ENCODE data around the gene MAPK8IP3. TPM values are rescaled to one million over a fixed set of nuclear protein-coding genes. Genes with fewer than 3 reads are reported as not detected.
"Not testable (repeated sequence)": the region's sequence is repeated elsewhere in the genome, so short reads cannot be mapped to it uniquely, and the experiment has no call there.

MAPK8IP3 gene
- total and polyA plus RNA-seq, 7 experiments from 2014 or later, result 1.7 to 299 (median 244) TPM

DNA sequence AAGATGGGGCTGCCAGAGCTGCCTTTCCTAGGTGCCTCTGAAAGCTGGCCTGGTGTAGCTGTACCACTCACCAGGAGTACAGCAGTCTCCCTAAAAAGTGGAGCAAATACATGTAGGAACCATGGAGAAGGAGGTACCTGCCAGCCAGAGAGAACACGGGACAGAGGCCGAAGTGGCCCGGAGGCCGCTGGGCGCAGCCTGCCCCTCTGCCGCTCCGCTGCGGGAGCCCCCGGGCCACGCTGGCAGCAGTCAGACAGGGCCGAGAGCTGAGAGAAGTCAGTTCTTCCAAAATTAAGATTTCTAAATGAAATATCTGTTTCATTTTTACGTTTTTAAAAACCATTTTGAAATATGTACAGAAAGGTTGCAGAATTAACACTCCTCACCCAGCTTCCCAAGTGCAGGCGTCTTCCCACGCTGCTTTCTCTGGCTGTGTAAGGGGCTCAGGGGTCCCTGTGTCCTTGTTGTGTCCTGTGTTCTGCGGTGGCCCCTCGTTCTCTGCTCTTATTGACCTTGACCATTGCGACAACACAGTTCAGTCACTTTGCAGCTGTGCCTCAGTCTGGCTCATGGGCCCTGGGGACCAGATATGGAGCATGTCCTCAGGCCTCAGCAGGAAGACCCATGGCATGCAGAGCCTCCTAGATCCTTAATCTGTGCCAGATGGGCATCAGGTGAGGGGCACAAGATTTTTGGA is 5.0 kb downstream of the MAPK8IP3 start:
- ChIA-PET POLR2A (interaction anchor here (0.6 to 1.0 kb wide), 2 partner anchors 8 to 748 kb away, joined by 3 read pairs; no protein-coding TSS in a partner anchor), CTCF (interaction anchor here (0.6 to 0.7 kb wide), 2 partner anchors 34 to 1553 kb away, joined by 3 to 4 read pairs; no protein-coding TSS in a partner anchor)
- Histone ChIP-seq H3K4me3 (ENCODE audit: low read length) (no peak overlapping the region), H3K27me3 (ENCODE audit: control insufficient read depth in 2 of 2, insufficient read depth in 2 of 2, low read length in 2 of 2) (no peaks in the 10 kb centered on the region), H3K27ac (ENCODE audit: low read depth, low read length) (no peak overlapping the region), H3K9me3 (ENCODE audit: control insufficient read depth in 2 of 3, low read length in 3 of 3) (no peaks in the 10 kb centered on the region), H3K36me3 (ENCODE audit: control insufficient read depth in 2 of 3, insufficient read depth in 3 of 3, low read length in 3 of 3) (peaks cover 0 to 19% (median 0%) of the 10 kb centered on the region in 3 experiments), H3K4me1 (ENCODE audit: control insufficient read depth in 2 of 2, insufficient read depth in 2 of 2, low read length in 2 of 2) (peaks cover 14 to 25% of the 10 kb centered on the region in 2 donors)
- no peaks in the 10 kb centered on the region for H3K9me3 Mint-ChIP-seq
- peak overlapping the region in 2 of 10 donors; percentile 10 to 61 for H3K4me3 Mint-ChIP-seq
- H3K36me3 Mint-ChIP-seq, result peaks cover 0 to 2% (median 0%) of the 10 kb centered on the region in 5 donors
- no peaks in the 10 kb centered on the region for H3K27me3 Mint-ChIP-seq
- ATAC-seq (no peak), DNase-seq (no peak)
- intact Hi-C loops (cut with micrococcal nuclease), result no loop called here
- H3K4me1 Mint-ChIP-seq, result peaks cover 15 to 60% (median 40%) of the 10 kb centered on the region in 7 donors
- H3K27ac Mint-ChIP-seq, result peak overlapping the region in 3 of 9 donors; percentile 5 to 43 (median 37)

DNA sequence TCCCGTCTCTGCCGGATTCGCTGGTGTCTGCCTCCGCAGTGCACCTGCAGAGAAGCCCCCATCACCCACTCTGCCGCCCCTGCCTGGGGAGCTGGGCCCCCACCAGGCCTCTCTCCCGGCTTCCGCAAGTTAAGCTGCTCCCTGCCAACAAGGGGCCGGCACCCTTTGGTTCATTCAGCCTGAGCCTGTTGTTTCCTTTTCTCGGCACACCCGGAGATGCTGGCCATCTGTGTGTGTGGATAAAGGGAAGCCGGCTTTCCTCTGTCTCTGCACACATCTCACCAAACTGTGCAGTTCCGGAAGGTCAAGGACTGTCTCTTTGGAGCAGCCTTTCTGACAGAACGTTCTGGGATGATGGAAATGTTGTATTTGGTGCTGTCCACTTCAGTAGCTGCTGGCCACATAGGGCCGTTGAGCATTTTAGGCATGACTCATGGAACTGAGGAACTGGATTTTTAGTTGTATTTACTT is 6.8 kb downstream of the MAPK8IP3 start:
- H3K27ac ChIP-seq (ENCODE audit: low read depth, low read length), result no peak overlapping the region
- Mint-ChIP-seq H3K4me3 (peak overlapping the region in 1 of 10 donors; percentile 23), H3K27ac (no peak overlapping the region), H3K27me3 (no peaks in the 10 kb centered on the region), H3K4me1 (peaks cover 15 to 57% (median 36%) of the 10 kb centered on the region in 7 donors), H3K36me3 (peaks cover 0 to 1% (median 0%) of the 10 kb centered on the region in 5 donors), H3K9me3 (no peaks in the 10 kb centered on the region)
- peaks cover 0 to 20% (median 0%) of the 10 kb centered on the region in 3 experiments for H3K36me3 ChIP-seq (ENCODE audit: control insufficient read depth in 2 of 3, insufficient read depth in 3 of 3, low read length in 3 of 3)
- ChIA-PET CTCF (no interaction called here), POLR2A (no interaction called here)
- H3K4me1 ChIP-seq (ENCODE audit: control insufficient read depth in 2 of 2, insufficient read depth in 2 of 2, low read length in 2 of 2), result peaks cover 13 to 15% of the 10 kb centered on the region in 2 donors
- no peaks in the 10 kb centered on the region for H3K27me3 ChIP-seq (ENCODE audit: control insufficient read depth in 2 of 2, insufficient read depth in 2 of 2, low read length in 2 of 2)
- intact Hi-C loops (cut with micrococcal nuclease), result no loop called here
- no peak overlapping the region for H3K4me3 ChIP-seq (ENCODE audit: low read length)
- DNase-seq (no peak), ATAC-seq (no peak)
- H3K9me3 ChIP-seq (ENCODE audit: control insufficient read depth in 2 of 3, low read length in 3 of 3), result no peaks in the 10 kb centered on the region

DNA sequence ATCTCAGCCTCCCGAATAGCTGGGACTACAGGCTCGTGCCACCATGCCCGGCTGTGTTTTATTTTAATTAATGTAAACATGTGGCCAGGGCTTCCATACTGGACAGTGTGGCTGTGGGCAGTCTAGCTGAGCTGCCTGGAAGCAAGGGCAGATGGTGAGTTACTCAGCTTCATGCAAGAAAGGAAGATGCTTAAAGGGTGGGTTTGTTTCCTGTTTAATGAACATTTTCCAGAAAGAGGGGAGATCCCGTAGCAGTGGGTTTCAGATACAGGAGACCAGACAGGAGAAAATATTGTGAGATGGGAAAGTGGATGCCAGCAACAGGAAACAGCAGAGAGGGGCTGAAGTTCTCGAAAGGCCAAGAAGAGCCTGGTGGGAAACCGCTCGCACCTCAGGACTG is 7.3 kb downstream of the MAPK8IP3 start:
- ChIA-PET POLR2A (no interaction called here), CTCF (no interaction called here)
- Histone ChIP-seq H3K36me3 (ENCODE audit: control insufficient read depth in 2 of 3, insufficient read depth in 3 of 3, low read length in 3 of 3) (peaks cover 0 to 20% (median 0%) of the 10 kb centered on the region in 3 experiments), H3K4me1 (ENCODE audit: control insufficient read depth in 2 of 2, insufficient read depth in 2 of 2, low read length in 2 of 2) (peaks cover 8 to 10% of the 10 kb centered on the region in 2 donors), H3K4me3 (ENCODE audit: low read length) (no peak overlapping the region), H3K27ac (ENCODE audit: low read depth, low read length) (no peak overlapping the region), H3K27me3 (ENCODE audit: control insufficient read depth in 2 of 2, insufficient read depth in 2 of 2, low read length in 2 of 2) (no peaks in the 10 kb centered on the region), H3K9me3 (ENCODE audit: control insufficient read depth in 2 of 3, low read length in 3 of 3) (no peaks in the 10 kb centered on the region)
- no peak for ATAC-seq
- no peaks in the 10 kb centered on the region for H3K36me3 Mint-ChIP-seq
- H3K27me3 Mint-ChIP-seq, result no peaks in the 10 kb centered on the region
- no peak overlapping the region for H3K4me3 Mint-ChIP-seq
- intact Hi-C loops (cut with micrococcal nuclease), result no loop called here
- no peaks in the 10 kb centered on the region for H3K9me3 Mint-ChIP-seq
- peaks cover 15 to 52% (median 32%) of the 10 kb centered on the region in 7 donors for H3K4me1 Mint-ChIP-seq
- H3K27ac Mint-ChIP-seq, result peak overlapping the region in 3 of 9 donors; percentile 32 to 71 (median 38)
- no peak for DNase-seq

DNA sequence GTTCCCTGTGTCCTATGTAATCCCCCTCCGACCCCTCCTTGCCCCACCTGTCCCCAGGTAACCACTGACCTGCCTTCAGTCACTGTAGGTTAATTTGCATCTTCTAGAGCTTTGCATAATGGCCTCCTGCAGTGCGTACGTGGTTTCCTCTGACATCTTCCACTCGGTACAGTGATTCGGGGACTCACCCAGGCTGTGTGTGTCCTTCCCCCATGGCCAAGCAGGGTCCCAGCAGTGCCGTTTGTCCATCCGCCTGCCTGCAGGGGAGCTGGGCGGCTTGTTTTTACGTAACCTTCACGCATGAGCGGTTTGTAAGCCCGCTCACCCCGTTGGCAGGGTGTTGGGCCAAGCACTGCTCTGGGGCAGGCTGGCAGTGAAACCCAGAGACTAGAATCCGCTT is 7.9 kb downstream of the MAPK8IP3 start:
- peak overlapping the region in 1 of 9 donors; percentile 51 for H3K27ac Mint-ChIP-seq
- peak overlapping the region in 1 of 10 donors; percentile 7 for H3K4me3 Mint-ChIP-seq
- no peaks in the 10 kb centered on the region for H3K36me3 Mint-ChIP-seq
- ATAC-seq (peak; percentile 66), DNase-seq (no peak)
- peaks cover 0 to 20% (median 0%) of the 10 kb centered on the region in 3 experiments for H3K36me3 ChIP-seq (ENCODE audit: control insufficient read depth in 2 of 3, insufficient read depth in 3 of 3, low read length in 3 of 3)
- H3K9me3 ChIP-seq (ENCODE audit: control insufficient read depth in 2 of 3, low read length in 3 of 3), result no peaks in the 10 kb centered on the region
- H3K4me3 ChIP-seq (ENCODE audit: low read length), result no peak overlapping the region
- H3K4me1 ChIP-seq (ENCODE audit: control insufficient read depth in 2 of 2, insufficient read depth in 2 of 2, low read length in 2 of 2), result peaks cover 2 to 5% of the 10 kb centered on the region in 2 donors
- ChIA-PET POLR2A (no interaction called here), CTCF (no interaction called here)
- H3K27me3 Mint-ChIP-seq, result no peaks in the 10 kb centered on the region
- no peaks in the 10 kb centered on the region for H3K9me3 Mint-ChIP-seq
- peaks cover 10 to 50% (median 31%) of the 10 kb centered on the region in 7 donors for H3K4me1 Mint-ChIP-seq
- intact Hi-C loops (cut with micrococcal nuclease), result no loop called here
- H3K27ac ChIP-seq (ENCODE audit: low read depth, low read length), result no peak overlapping the region
- H3K27me3 ChIP-seq (ENCODE audit: control insufficient read depth in 2 of 2, insufficient read depth in 2 of 2, low read length in 2 of 2), result no peaks in the 10 kb centered on the region

DNA sequence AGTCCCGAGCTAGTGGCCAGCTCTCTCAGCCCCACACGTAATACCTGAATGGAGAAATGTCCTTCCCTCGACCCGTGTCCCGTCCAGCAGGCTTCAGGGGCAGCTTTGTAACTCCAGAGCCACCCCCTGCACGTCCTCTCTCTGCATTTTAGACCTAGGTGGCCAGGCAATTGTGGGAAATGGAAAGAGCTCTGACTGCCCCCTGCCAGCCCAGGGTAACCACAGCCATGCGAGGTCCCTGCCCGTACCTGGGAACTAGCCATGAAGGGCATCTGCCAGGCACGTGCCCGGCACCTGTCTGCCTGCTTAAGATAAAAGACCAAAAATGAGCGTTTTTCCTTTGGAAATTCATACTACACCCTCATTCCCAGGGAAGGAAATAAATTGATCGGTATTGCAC is 9.2 kb downstream of the MAPK8IP3 start:
- no peak overlapping the region for H3K27ac ChIP-seq (ENCODE audit: low read depth, low read length)
- POLR2A ChIA-PET, result no interaction called here
- intact Hi-C loops (cut with micrococcal nuclease), result no loop called here
- CTCF ChIA-PET, result no interaction called here
- peak overlapping the region in 1 of 9 donors; percentile 70 for H3K27ac Mint-ChIP-seq
- ATAC-seq (no peak), DNase-seq (no peak)
- peaks cover 0 to under 1% (median 0%) of the 10 kb centered on the region in 5 donors for H3K36me3 Mint-ChIP-seq
- H3K4me3 ChIP-seq (ENCODE audit: low read length), result no peak overlapping the region
- peaks cover 0 to 4% of the 10 kb centered on the region in 2 donors for H3K4me1 ChIP-seq (ENCODE audit: control insufficient read depth in 2 of 2, insufficient read depth in 2 of 2, low read length in 2 of 2)
- H3K27me3 ChIP-seq (ENCODE audit: control insufficient read depth in 2 of 2, insufficient read depth in 2 of 2, low read length in 2 of 2), result no peaks in the 10 kb centered on the region
- H3K4me1 Mint-ChIP-seq, result peaks cover 15 to 50% (median 35%) of the 10 kb centered on the region in 7 donors
- H3K27me3 Mint-ChIP-seq, result no peaks in the 10 kb centered on the region
- H3K4me3 Mint-ChIP-seq, result no peak overlapping the region
- H3K9me3 ChIP-seq (ENCODE audit: control insufficient read depth in 2 of 3, low read length in 3 of 3), result no peaks in the 10 kb centered on the region
- H3K9me3 Mint-ChIP-seq, result no peaks in the 10 kb centered on the region
- peaks cover 0 to 20% (median 0%) of the 10 kb centered on the region in 3 experiments for H3K36me3 ChIP-seq (ENCODE audit: control insufficient read depth in 2 of 3, insufficient read depth in 3 of 3, low read length in 3 of 3)

DNA sequence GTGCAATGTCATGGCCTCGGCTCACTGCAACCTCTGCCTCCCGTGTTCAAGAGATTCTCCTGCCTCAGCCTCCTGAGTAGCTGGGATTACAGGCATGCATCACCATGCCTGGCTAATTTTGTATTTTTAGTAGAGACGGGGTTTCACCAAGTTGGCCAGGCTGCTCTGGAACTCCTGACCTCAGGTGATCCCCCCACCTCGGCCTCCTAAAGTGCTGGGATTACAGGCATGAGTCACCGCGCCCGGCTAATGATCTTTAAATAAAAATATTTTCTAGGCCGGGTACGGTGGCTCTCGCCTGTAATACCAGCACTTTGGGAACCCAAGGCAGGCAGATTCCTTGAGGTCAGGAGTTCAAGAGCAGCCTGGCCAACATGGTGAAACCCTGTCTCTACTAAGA is 12.2 kb downstream of the MAPK8IP3 start:
- H3K4me3 ChIP-seq (ENCODE audit: low read length); H3K27ac ChIP-seq (ENCODE audit: low read depth, low read length); H3K36me3 Mint-ChIP-seq; CTCF ChIA-PET; H3K27me3 Mint-ChIP-seq; ATAC-seq; intact Hi-C loops (cut with micrococcal nuclease); H3K9me3 ChIP-seq (ENCODE audit: control insufficient read depth in 2 of 3, low read length in 3 of 3); H3K4me3 Mint-ChIP-seq; H3K27me3 ChIP-seq (ENCODE audit: control insufficient read depth in 2 of 2, insufficient read depth in 2 of 2, low read length in 2 of 2); H3K9me3 Mint-ChIP-seq; DNase-seq: not testable (repeated sequence)
- Mint-ChIP-seq H3K27ac (peak overlapping the region in 1 of 9 donors; percentile 67), H3K4me1 (peaks cover 24 to 56% (median 39%) of the 10 kb centered on the region in 7 donors)
- POLR2A ChIA-PET, result interaction anchor here (0.6 to 2.9 kb wide), 2 partner anchors 12 to 64 kb away, joined by 4 to 11 read pairs; partner anchors contain the start of genes MAPK8IP3 and NUBP2
- Histone ChIP-seq H3K4me1 (ENCODE audit: control insufficient read depth in 2 of 2, insufficient read depth in 2 of 2, low read length in 2 of 2) (peaks cover 10 to 21% of the 10 kb centered on the region in 2 donors), H3K36me3 (ENCODE audit: control insufficient read depth in 2 of 3, insufficient read depth in 3 of 3, low read length in 3 of 3) (peaks cover 0 to 13% (median 0%) of the 10 kb centered on the region in 3 experiments)
